Activated CD8-positive, alpha-beta T cell treated with anti-CD3 and anti-CD28 coated beads for 36 hours (primary cell): ENCODE measurements around the gene PNKD. TPM values are rescaled to one million over a fixed set of nuclear protein-coding genes. Genes with fewer than 3 reads are reported as not detected.

Experiments used
- ATAC-seq: fragments of 200-7000 bp; cut with Tn5 transposase; one replicate; pipeline ENCODE4 v1.10.0; 2021; ENCODE audit warnings: mild to moderate bottlenecking, moderate library complexity
- CTCF ChIA-PET: fragments of 350-600 bp; sonication (Branson Sonifier 250); formaldehyde crosslinking; loops from one replicate; lab custom pipeline; 2021; ENCODE audit warnings: antibody characterized with exemption; lab: Charles Lee
- POLR2A ChIA-PET: fragments of 350-600 bp; sonication (Branson Sonifier 250); formaldehyde crosslinking; loops from one replicate; lab custom pipeline; 2021; ENCODE audit warnings: antibody characterized with exemption; lab: Charles Lee
- DNase-seq: peaks from one replicate; pipeline ENCODE4 v3.0.0-alpha.2; 2020
- H3K27ac Mint-ChIP-seq: one replicate; pipeline ENCODE4 v1.8.0; 2021; ENCODE audit warnings: mild to moderate bottlenecking, mixed read lengths
- H3K27me3 Mint-ChIP-seq: one replicate; pipeline ENCODE4 v1.8.0; 2021; ENCODE audit warnings: mixed read lengths
- H3K36me3 Mint-ChIP-seq: one replicate; pipeline ENCODE4 v1.8.0; 2021; ENCODE audit warnings: low read depth, mixed read lengths
- H3K4me1 Mint-ChIP-seq: one replicate; pipeline ENCODE4 v1.8.0; 2021; ENCODE audit warnings: low read depth, mixed read lengths
- H3K4me3 Mint-ChIP-seq: one replicate; pipeline ENCODE4 v1.8.0; 2021; ENCODE audit warnings: mild to moderate bottlenecking, moderate library complexity, mixed read lengths
- H3K9me3 Mint-ChIP-seq: one replicate; pipeline ENCODE4 v1.8.0; 2021; ENCODE audit warnings: mixed read lengths
- CTCF ChIP-seq: fragments of 200-600 bp; IDR thresholded peaks from one replicate; pipeline ENCODE4 v1.8.0; 2022; ENCODE audit warnings: antibody characterized with exemption, mild to moderate bottlenecking
- intact Hi-C: fragments of 100-400 bp; cut with micrococcal nuclease; formaldehyde crosslinking; loops from one replicate; pipeline ENCODE4 v1.10.0; 2022
- total RNA-seq, 2 experiments: library from RNA; stranded (reverse); gene quantifications; one replicate each; pipeline ENCODE4 v1.2.3, GENCODE V29; 2021

PNKD gene
- total RNA-seq, 2 experiments from 2014 or later: 19.8 to 24.4 TPM

GRCh38 chr2:218344090-218344754, 73.9 kb downstream of the PNKD start:
- no peak for ATAC-seq
- no peaks in the 10 kb centered on the region for H3K4me1 Mint-ChIP-seq
- H3K27me3 Mint-ChIP-seq: no peaks in the 10 kb centered on the region
- intact Hi-C loops: no loop called here
- CTCF ChIA-PET: no interaction called here
- no peak for TF ChIP-seq CTCF
- no peaks in the 10 kb centered on the region for H3K9me3 Mint-ChIP-seq
- POLR2A ChIA-PET: interaction anchor here (0.8 kb wide), 1 partner anchor 12 kb away, joined by 3 read pairs; the partner anchor contains the start of gene CATIP
- DNase-seq: no peak
- H3K4me3 Mint-ChIP-seq: no peak overlapping the region
- H3K36me3 Mint-ChIP-seq: no peaks in the 10 kb centered on the region
- H3K27ac Mint-ChIP-seq: no peak overlapping the region

- H3K4me1 Mint-ChIP-seq: no peaks in the 10 kb centered on the region
- no peaks in the 10 kb centered on the region for H3K27me3 Mint-ChIP-seq
- POLR2A ChIA-PET: interaction anchor here (0.8 kb wide), 1 partner anchor 11 kb away, joined by 3 read pairs; the partner anchor contains the start of gene CATIP
- no peak for TF ChIP-seq CTCF
- no peaks in the 10 kb centered on the region for H3K9me3 Mint-ChIP-seq
- H3K4me3 Mint-ChIP-seq: no peak overlapping the region
- CTCF ChIA-PET: no interaction called here
- H3K27ac Mint-ChIP-seq: no peak overlapping the region
- DNase-seq (no peak), ATAC-seq (no peak)
- intact Hi-C loops: no loop called here
- no peaks in the 10 kb centered on the region for H3K36me3 Mint-ChIP-seq
Observed at GRCh38 chr2:218344755-218345417, 74.6 kb downstream of the PNKD start.

GRCh38 chr2:218345491-218346236, 75.3 kb downstream of the PNKD start:
- no peaks in the 10 kb centered on the region for H3K36me3 Mint-ChIP-seq
- no peak overlapping the region for H3K27ac Mint-ChIP-seq
- no peaks in the 10 kb centered on the region for H3K4me1 Mint-ChIP-seq
- no peak for TF ChIP-seq CTCF
- no peaks in the 10 kb centered on the region for H3K27me3 Mint-ChIP-seq
- intact Hi-C loops: no loop called here
- CTCF ChIA-PET: interaction anchor here (0.9 kb wide), 1 partner anchor 10 kb away, joined by 3 read pairs; no protein-coding TSS in a partner anchor
- ATAC-seq (no peak), DNase-seq (no peak)
- H3K4me3 Mint-ChIP-seq: no peak overlapping the region
- POLR2A ChIA-PET: no interaction called here
- no peaks in the 10 kb centered on the region for H3K9me3 Mint-ChIP-seq

DNA sequence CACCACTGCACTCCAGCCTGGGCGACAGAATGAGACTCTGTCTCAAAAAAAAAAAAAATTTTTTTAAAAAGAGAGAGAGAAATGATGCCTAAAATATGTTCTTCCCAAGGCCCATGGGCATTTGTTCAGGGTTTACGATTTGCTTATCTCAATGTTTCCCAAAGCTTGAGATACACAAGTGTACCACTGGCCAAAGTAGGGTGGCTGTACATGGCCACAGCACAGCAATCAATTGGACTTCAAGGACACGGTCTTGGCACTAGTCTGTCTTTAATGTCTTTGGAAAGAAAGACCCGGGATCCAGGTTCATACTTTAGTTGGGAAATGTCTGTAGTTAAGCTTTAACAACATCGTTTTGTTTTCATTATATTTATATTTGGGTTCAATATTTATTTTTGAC, 76.9 kb downstream of the PNKD start:
- Mint-ChIP-seq H3K9me3 (peaks cover 8% of the 10 kb centered on the region), H3K4me3 (no peak overlapping the region), H3K4me1 (no peaks in the 10 kb centered on the region), H3K27ac (no peak overlapping the region), H3K27me3 (no peaks in the 10 kb centered on the region), H3K36me3 (peaks cover 4% of the 10 kb centered on the region)
- DNase-seq (no peak), ATAC-seq (no peak)
- intact Hi-C loops: no loop called here
- ChIA-PET POLR2A (no interaction called here), CTCF (no interaction called here)
- no peak for TF ChIP-seq CTCF
